CD4-positive, CD25-positive, alpha-beta regulatory T cell (primary cell): Measurements from ENCODE around the gene BBS12. TPM values are rescaled to one million over a fixed set of nuclear protein-coding genes. Genes with fewer than 3 reads are reported as not detected.

ENCODE experiments used
- ATAC-seq, 2 donors: fragments of 150-1000 bp; cut with Tn5 transposase; one replicate each; pipeline ENCODE4 v1.10.0; 2021; ENCODE audit warnings: low read depth in 2 of 2, moderate number of reproducible peaks in 2 of 2, moderate library complexity in 1 of 2
- DNase-seq, 3 donors: peaks; one replicate each; pipeline versions ENCODE4 v3.0.0 to v3.0.0-alpha.2; 2012 to 2022; ENCODE audit warnings: mixed read lengths in 1 of 3
- H3K27ac ChIP-seq: one replicate; pipeline ENCODE4 v1.7.0; 2013; ENCODE audit warnings: mild to moderate bottlenecking, low read length; ENCODE audit not compliant: insufficient read depth, poor library complexity, severe bottlenecking
- H3K27me3 ChIP-seq: one replicate; pipeline ENCODE4 v1.7.0; 2013; ENCODE audit warnings: low read length; ENCODE audit not compliant: control insufficient read depth, insufficient read depth
- H3K36me3 ChIP-seq: one replicate; pipeline ENCODE4 v1.7.0; 2013; ENCODE audit warnings: mild to moderate bottlenecking, low read length, moderate library complexity; ENCODE audit not compliant: control insufficient read depth, insufficient read depth
- H3K4me1 ChIP-seq: 2 replicates; pipeline ENCODE4 v1.7.0; 2013; ENCODE audit warnings: mild to moderate bottlenecking, low read length; ENCODE audit not compliant: insufficient read depth, control insufficient read depth, poor library complexity, severe bottlenecking
- H3K4me3 ChIP-seq: one replicate; pipeline ENCODE4 v1.7.0; 2013; ENCODE audit warnings: low read depth, mild to moderate bottlenecking, low read length, moderate library complexity
- H3K9me3 ChIP-seq, 2 experiments: 1 replicate in 1 of 2; 2 replicates in 1 of 2; pipeline ENCODE4 v1.7.0; 2013; ENCODE audit warnings: low read length in 2 of 2, mild to moderate bottlenecking in 1 of 2, moderate library complexity in 1 of 2; ENCODE audit not compliant: control insufficient read depth in 2 of 2
- H3K27ac Mint-ChIP-seq, 3 donors: one replicate each; pipeline ENCODE4 v1.8.0; 2020 to 2022; ENCODE audit warnings: mild to moderate bottlenecking in 3 of 3, mixed read lengths in 3 of 3, moderate library complexity in 2 of 3
- H3K27me3 Mint-ChIP-seq: one replicate; pipeline ENCODE4 v1.8.0; 2022; ENCODE audit warnings: mild to moderate bottlenecking, mixed read lengths
- H3K36me3 Mint-ChIP-seq: one replicate; pipeline ENCODE4 v1.8.0; 2020; ENCODE audit warnings: mixed read lengths
- H3K4me1 Mint-ChIP-seq, 4 donors: one replicate each; pipeline ENCODE4 v1.8.0; 2020 to 2022; ENCODE audit warnings: mixed read lengths in 4 of 4, mild to moderate bottlenecking in 1 of 4
- H3K4me3 Mint-ChIP-seq, 4 donors: one replicate each; pipeline ENCODE4 v1.8.0; 2020 to 2022; ENCODE audit warnings: mild to moderate bottlenecking in 4 of 4, mixed read lengths in 4 of 4, moderate library complexity in 3 of 4
- H3K9me3 Mint-ChIP-seq, 7 donors: one replicate each; pipeline ENCODE4 v1.8.0; 2020 to 2022; ENCODE audit warnings: mixed read lengths in 7 of 7, mild to moderate bottlenecking in 3 of 7, moderate library complexity in 2 of 7
- polyA plus RNA-seq, 4 donors: library from polyadenylated mRNA; unstranded; fragments of 300-500 nt; fragmentation: Illumina TruSeq; gene quantifications; one replicate each; pipeline ENCODE4 v1.2.3, GENCODE V29; 2021
- total RNA-seq: library from RNA; stranded (reverse); gene quantifications from one replicate; pipeline ENCODE4 v1.2.3, GENCODE V29; 2022

The BBS12 gene
- total and polyA plus RNA-seq, 5 donors from 2014 or later: 1.2 to 2.8 (median 1.7) TPM

DNA sequence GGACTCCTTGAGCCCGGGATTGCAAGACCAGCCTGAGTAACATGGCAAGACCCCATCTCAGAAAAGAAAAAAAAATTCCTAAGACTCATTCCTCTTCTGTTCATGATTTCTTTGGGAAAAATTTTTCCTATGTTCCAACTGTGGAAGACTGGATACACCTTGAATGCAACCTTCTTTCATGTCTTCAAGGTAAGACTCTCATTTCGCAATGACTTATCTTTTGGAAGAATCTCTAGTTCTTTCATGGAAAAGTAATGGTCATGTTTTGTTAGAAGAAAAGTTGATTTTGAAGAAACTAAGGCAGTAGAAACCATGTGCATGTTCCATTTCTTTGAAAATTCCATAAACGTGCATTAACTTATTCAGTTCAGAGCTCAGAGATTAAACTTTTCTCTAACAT, 26.0 kb upstream of the BBS12 start:
- no peaks in the 10 kb centered on the region for H3K36me3 ChIP-seq
- Mint-ChIP-seq H3K36me3 (no peaks in the 10 kb centered on the region), H3K4me3 (no peak overlapping the region), H3K4me1 (no peaks in the 10 kb centered on the region), H3K9me3 (peaks cover 0 to 2% (median 0%) of the 10 kb centered on the region in 7 donors), H3K27me3 (peaks cover 5% of the 10 kb centered on the region), H3K27ac (no peak overlapping the region)
- ATAC-seq (no peak), DNase-seq (no peak)
- no peaks in the 10 kb centered on the region for H3K4me1 ChIP-seq
- H3K4me3 ChIP-seq: no peak overlapping the region
- no peaks in the 10 kb centered on the region for H3K9me3 ChIP-seq
- no peak overlapping the region for H3K27ac ChIP-seq
- H3K27me3 ChIP-seq: peaks cover 4% of the 10 kb centered on the region

- H3K36me3 Mint-ChIP-seq: no peaks in the 10 kb centered on the region
- ATAC-seq (no peak), DNase-seq (no peak)
- no peak overlapping the region for H3K4me3 ChIP-seq
- H3K4me1 ChIP-seq: no peaks in the 10 kb centered on the region
- no peaks in the 10 kb centered on the region for H3K4me1 Mint-ChIP-seq
- H3K27me3 ChIP-seq: peaks cover 4% of the 10 kb centered on the region
- peaks cover 0 to 2% (median 0%) of the 10 kb centered on the region in 7 donors for H3K9me3 Mint-ChIP-seq
- no peak overlapping the region for H3K4me3 Mint-ChIP-seq
- H3K36me3 ChIP-seq: no peaks in the 10 kb centered on the region
- H3K27ac Mint-ChIP-seq: no peak overlapping the region
- no peaks in the 10 kb centered on the region for H3K9me3 ChIP-seq
- H3K27ac ChIP-seq: no peak overlapping the region
- H3K27me3 Mint-ChIP-seq: peaks cover 5% of the 10 kb centered on the region
These were observed 25.0 kb upstream of the BBS12 start for GRCh38 chr4:122707497-122707896.

DNA sequence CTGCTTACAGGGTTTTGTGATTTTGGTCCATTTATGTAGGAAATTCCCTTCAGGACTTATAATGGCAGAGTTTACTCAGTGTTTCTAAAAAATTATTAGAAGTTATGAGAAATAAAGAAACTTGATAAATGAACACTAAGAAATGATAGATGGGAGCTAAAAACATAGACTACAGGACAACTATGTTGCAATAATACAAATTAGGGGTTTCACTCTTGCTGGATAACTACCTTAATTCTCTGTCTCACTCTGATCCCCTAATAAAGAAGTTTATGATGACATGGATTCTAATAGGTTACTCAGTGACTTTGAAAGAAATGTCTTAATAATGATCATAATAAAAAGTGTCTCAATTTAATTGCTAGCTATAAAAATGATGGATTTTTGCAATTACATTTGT, 23.3 kb upstream of the BBS12 start:
- no peak for ATAC-seq

GRCh38 chr4:122710434-122711308, 21.8 kb upstream of the BBS12 start:
- no peak overlapping the region for H3K4me3 ChIP-seq
- H3K27ac ChIP-seq: no peak overlapping the region
- H3K27me3 ChIP-seq: peaks cover 9% of the 10 kb centered on the region
- ATAC-seq: no peak
- Mint-ChIP-seq H3K4me1 (no peaks in the 10 kb centered on the region), H3K9me3 (peaks cover 0 to 2% (median 0%) of the 10 kb centered on the region in 7 donors), H3K27ac (no peak overlapping the region), H3K4me3 (no peak overlapping the region), H3K27me3 (peaks cover 8% of the 10 kb centered on the region), H3K36me3 (no peaks in the 10 kb centered on the region)
- no peaks in the 10 kb centered on the region for H3K4me1 ChIP-seq
- H3K36me3 ChIP-seq: no peaks in the 10 kb centered on the region
- no peak for DNase-seq
- no peaks in the 10 kb centered on the region for H3K9me3 ChIP-seq

More for the DNA sequence above, 23.3 kb upstream of the BBS12 start:
- no peak overlapping the region for H3K4me3 ChIP-seq
- H3K4me1 ChIP-seq: no peaks in the 10 kb centered on the region
- Mint-ChIP-seq H3K9me3 (peaks cover 0 to 2% (median 0%) of the 10 kb centered on the region in 7 donors), H3K4me3 (no peak overlapping the region), H3K36me3 (no peaks in the 10 kb centered on the region), H3K4me1 (no peaks in the 10 kb centered on the region), H3K27ac (no peak overlapping the region), H3K27me3 (peaks cover 5% of the 10 kb centered on the region)
- no peaks in the 10 kb centered on the region for H3K9me3 ChIP-seq
- H3K27me3 ChIP-seq: peaks cover 4% of the 10 kb centered on the region
- H3K27ac ChIP-seq: no peak overlapping the region
- DNase-seq: no peak
- H3K36me3 ChIP-seq: no peaks in the 10 kb centered on the region

GRCh38 chr4:122711919-122712318, 20.6 kb upstream of the BBS12 start:
- no peak for ATAC-seq
- H3K4me1 ChIP-seq: no peaks in the 10 kb centered on the region
- no peak overlapping the region for H3K27ac ChIP-seq
- H3K9me3 Mint-ChIP-seq: peaks cover 0 to 2% (median 0%) of the 10 kb centered on the region in 7 donors
- DNase-seq: no peak
- peaks cover 8% of the 10 kb centered on the region for H3K27me3 Mint-ChIP-seq
- H3K9me3 ChIP-seq: no peaks in the 10 kb centered on the region
- no peak overlapping the region for H3K27ac Mint-ChIP-seq
- peaks cover 9% of the 10 kb centered on the region for H3K27me3 ChIP-seq
- no peak overlapping the region for H3K4me3 ChIP-seq
- H3K36me3 Mint-ChIP-seq: no peaks in the 10 kb centered on the region
- H3K36me3 ChIP-seq: no peaks in the 10 kb centered on the region
- H3K4me1 Mint-ChIP-seq: peaks cover 0 to 2% (median 0%) of the 10 kb centered on the region in 4 donors
- H3K4me3 Mint-ChIP-seq: no peak overlapping the region

- no peak for ATAC-seq
- H3K4me3 Mint-ChIP-seq: no peak overlapping the region
These were observed 19.7 kb upstream of the BBS12 start for GRCh38 chr4:122712782-122713181.

GRCh38 chr4:122715221-122715620, 17.3 kb upstream of the BBS12 start:
- no peak overlapping the region for H3K4me3 ChIP-seq
- H3K36me3 ChIP-seq: no peaks in the 10 kb centered on the region
- no peaks in the 10 kb centered on the region for H3K36me3 Mint-ChIP-seq
- H3K9me3 ChIP-seq: no peaks in the 10 kb centered on the region
- H3K27ac Mint-ChIP-seq: no peak overlapping the region
- no peak for ATAC-seq
- peaks cover 0 to 2% (median 0%) of the 10 kb centered on the region in 7 donors for H3K9me3 Mint-ChIP-seq
- peaks cover 13% of the 10 kb centered on the region for H3K27me3 Mint-ChIP-seq
- no peak for DNase-seq
- peaks cover 0 to 2% (median 0%) of the 10 kb centered on the region in 4 donors for H3K4me1 Mint-ChIP-seq
- no peaks in the 10 kb centered on the region for H3K4me1 ChIP-seq
- no peak overlapping the region for H3K27ac ChIP-seq
- H3K4me3 Mint-ChIP-seq: no peak overlapping the region
- H3K27me3 ChIP-seq: peaks cover 8% of the 10 kb centered on the region

More at GRCh38 chr4:122712782-122713181, 19.7 kb upstream of the BBS12 start:
- H3K27ac Mint-ChIP-seq: no peak overlapping the region
- H3K4me1 ChIP-seq: no peaks in the 10 kb centered on the region
- H3K27ac ChIP-seq: no peak overlapping the region
- peaks cover 8% of the 10 kb centered on the region for H3K27me3 Mint-ChIP-seq
- H3K4me3 ChIP-seq: no peak overlapping the region
- H3K27me3 ChIP-seq: peaks cover 9% of the 10 kb centered on the region
- H3K36me3 Mint-ChIP-seq: no peaks in the 10 kb centered on the region
- no peaks in the 10 kb centered on the region for H3K36me3 ChIP-seq
- peaks cover 0 to 2% (median 0%) of the 10 kb centered on the region in 4 donors for H3K4me1 Mint-ChIP-seq
- no peaks in the 10 kb centered on the region for H3K9me3 ChIP-seq
- peaks cover 0 to 2% (median 0%) of the 10 kb centered on the region in 7 donors for H3K9me3 Mint-ChIP-seq
- DNase-seq: no peak
